NOMO-1 (cell line): ENCODE data around the gene G6PC2.
A peak's percentile ranks its signal among the peaks of the same experiment; 100 is the strongest.

ENCODE experiments used
- DNase-seq, 2 experiments: peaks; one replicate each; lab custom pipeline; 2025; ENCODE audit not compliant: unreplicated experiment in 2 of 2; lab: John Stamatoyannopoulos, UW

G6PC2 gene

GRCh38 chr2:168944065-168944464 lies 43.0 kb downstream of the G6PC2 start:
- DNase-seq, result peak in 1 of 2 experiments; percentile 14

GRCh38 chr2:168945508-168945907 lies 44.4 kb downstream of the G6PC2 start:
- DNase-seq, result no peak

GRCh38 chr2:168948621-168949212 lies 47.6 kb downstream of the G6PC2 start:
- peak; percentile 3 to 27 for DNase-seq

- DNase-seq, result no peak
These were observed 48.2 kb downstream of the G6PC2 start for GRCh38 chr2:168949324-168949723.

GRCh38 chr2:168951871-168952270 lies 50.8 kb downstream of the G6PC2 start:
- DNase-seq, result no peak

GRCh38 chr2:168952424-168952823 lies 51.3 kb downstream of the G6PC2 start:
- no peak for DNase-seq

- no peak for DNase-seq
These were observed 53.2 kb downstream of the G6PC2 start for GRCh38 chr2:168954256-168954655.

GRCh38 chr2:168955321-168955720 lies 54.2 kb downstream of the G6PC2 start:
- DNase-seq, result no peak

- no peak for DNase-seq
These were observed 55.3 kb downstream of the G6PC2 start for GRCh38 chr2:168956392-168956791.
